WERI-Rb-1 (cell line): ENCODE results near the gene NPBWR2.
A peak's percentile ranks its signal among the peaks of the same experiment; 100 is the strongest.
"Not testable (repeated sequence)": the region's sequence is repeated elsewhere in the genome, so short reads cannot be mapped to it uniquely, and the experiment has no call there.

Experiments
- DNase-seq: peaks from one replicate; pipeline ENCODE4 v3.0.0-alpha.2; 2020
- H3K27ac ChIP-seq: fragments of 250-450 bp; sonication (Bioruptor Pico); 2 replicates; pipeline ENCODE4 v1.5.1; 2020; ENCODE audit warnings: mild to moderate bottlenecking, moderate library complexity
- H3K27me3 ChIP-seq: fragments of 250-450 bp; sonication (Bioruptor Pico); 2 replicates; pipeline ENCODE4 v1.5.1; 2021; ENCODE audit warnings: mild to moderate bottlenecking, low read depth, moderate library complexity; ENCODE audit not compliant: insufficient read depth, severe bottlenecking
- H3K36me3 ChIP-seq: fragments of 250-450 bp; sonication (Bioruptor Pico); 2 replicates; pipeline ENCODE4 v1.5.1; 2020; ENCODE audit warnings: mild to moderate bottlenecking, moderate library complexity
- H3K4me3 ChIP-seq: 2 replicates; pipeline ENCODE4 v1.5.1; 2011; ENCODE audit warnings: low read depth, mild to moderate bottlenecking, control low read depth, low read length
- H3K9me3 ChIP-seq: fragments of 250-450 bp; sonication (Bioruptor Pico); 2 replicates; pipeline ENCODE4 v1.5.1; 2021; ENCODE audit warnings: mild to moderate bottlenecking, moderate library complexity; ENCODE audit not compliant: severe bottlenecking
- TF ChIP-seq, protein P1 (sequence below): IDR thresholded peaks from 2 replicates; pipeline ENCODE4 v1.5.1; 2011; ENCODE audit warnings: low read depth, mild to moderate bottlenecking, control low read depth, inconsistent platforms, low read length

Gene NPBWR2

DNA sequence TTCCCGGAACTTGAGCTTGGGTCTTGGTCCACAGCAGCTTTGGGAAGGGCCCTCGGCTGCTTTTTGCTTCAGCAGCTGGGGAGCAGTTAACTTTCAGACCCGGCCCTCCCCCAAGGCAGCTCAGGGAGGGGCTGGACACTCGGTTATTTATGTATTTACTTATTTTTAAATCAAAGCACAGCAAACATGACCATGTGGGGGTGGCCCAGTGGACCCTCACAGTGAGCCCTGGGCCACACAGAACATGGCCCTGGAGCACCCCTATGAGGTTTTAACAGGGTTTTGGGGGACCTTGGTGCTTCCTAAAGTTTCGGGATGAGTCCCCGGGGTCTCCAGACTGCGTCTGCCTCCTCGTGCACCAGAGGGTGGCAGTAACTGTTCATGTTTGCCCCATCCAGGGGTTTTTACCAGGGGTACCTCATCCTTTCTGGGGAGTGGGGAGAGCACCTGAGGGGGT is 26.6 kb upstream of the NPBWR2 start:
- Histone ChIP-seq H3K9me3 (no peaks in the 10 kb centered on the region), H3K27ac (no peak overlapping the region), H3K27me3 (no peaks in the 10 kb centered on the region), H3K4me3 (no peak overlapping the region), H3K36me3 (no peaks in the 10 kb centered on the region)
- DNase-seq: no peak
- TF ChIP-seq, protein P1, sequence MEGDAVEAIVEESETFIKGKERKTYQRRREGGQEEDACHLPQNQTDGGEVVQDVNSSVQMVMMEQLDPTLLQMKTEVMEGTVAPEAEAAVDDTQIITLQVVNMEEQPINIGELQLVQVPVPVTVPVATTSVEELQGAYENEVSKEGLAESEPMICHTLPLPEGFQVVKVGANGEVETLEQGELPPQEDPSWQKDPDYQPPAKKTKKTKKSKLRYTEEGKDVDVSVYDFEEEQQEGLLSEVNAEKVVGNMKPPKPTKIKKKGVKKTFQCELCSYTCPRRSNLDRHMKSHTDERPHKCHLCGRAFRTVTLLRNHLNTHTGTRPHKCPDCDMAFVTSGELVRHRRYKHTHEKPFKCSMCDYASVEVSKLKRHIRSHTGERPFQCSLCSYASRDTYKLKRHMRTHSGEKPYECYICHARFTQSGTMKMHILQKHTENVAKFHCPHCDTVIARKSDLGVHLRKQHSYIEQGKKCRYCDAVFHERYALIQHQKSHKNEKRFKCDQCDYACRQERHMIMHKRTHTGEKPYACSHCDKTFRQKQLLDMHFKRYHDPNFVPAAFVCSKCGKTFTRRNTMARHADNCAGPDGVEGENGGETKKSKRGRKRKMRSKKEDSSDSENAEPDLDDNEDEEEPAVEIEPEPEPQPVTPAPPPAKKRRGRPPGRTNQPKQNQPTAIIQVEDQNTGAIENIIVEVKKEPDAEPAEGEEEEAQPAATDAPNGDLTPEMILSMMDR: no peak

GRCh38 chr20:64131406-64131805 is 24.0 kb upstream of the NPBWR2 start:
- Histone ChIP-seq H3K36me3 (no peaks in the 10 kb centered on the region), H3K4me3 (no peak overlapping the region), H3K27ac (no peak overlapping the region), H3K27me3 (no peaks in the 10 kb centered on the region), H3K9me3 (no peaks in the 10 kb centered on the region)
- TF ChIP-seq, protein P1: peak; percentile 47
- peak; percentile 25 for DNase-seq

GRCh38 chr20:64130876-64131275 is 23.5 kb upstream of the NPBWR2 start:
- TF ChIP-seq, protein P1: no peak
- no peak overlapping the region for H3K4me3 ChIP-seq
- H3K27ac ChIP-seq: no peak overlapping the region
- H3K27me3 ChIP-seq: no peaks in the 10 kb centered on the region
- H3K36me3 ChIP-seq: no peaks in the 10 kb centered on the region
- DNase-seq: no peak
- H3K9me3 ChIP-seq: no peaks in the 10 kb centered on the region

DNA sequence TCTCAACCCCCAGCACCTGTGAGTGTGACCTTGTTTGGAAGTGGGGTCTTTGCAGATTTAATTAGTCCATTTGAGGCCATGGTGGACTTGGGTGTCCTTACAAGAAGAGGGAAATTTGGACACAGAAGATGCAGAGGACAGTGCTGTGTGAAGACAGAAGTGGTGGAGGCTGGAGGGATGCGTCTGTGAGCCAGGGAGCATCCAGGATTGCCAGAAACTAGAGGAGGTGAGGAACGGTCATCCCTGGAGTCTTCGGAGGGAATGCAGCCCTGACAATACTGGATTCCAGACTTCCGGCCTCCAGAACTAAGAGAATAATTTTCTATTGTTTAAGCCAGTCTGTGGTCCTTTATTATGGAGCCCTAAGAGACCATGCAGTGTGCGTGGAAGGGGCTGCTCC is 22.9 kb upstream of the NPBWR2 start:
- no peak for DNase-seq

GRCh38 chr20:64129146-64129782 is 21.9 kb upstream of the NPBWR2 start:
- Histone ChIP-seq H3K27me3 (no peaks in the 10 kb centered on the region), H3K4me3 (no peak overlapping the region), H3K36me3 (no peaks in the 10 kb centered on the region), H3K27ac (no peak overlapping the region), H3K9me3 (no peaks in the 10 kb centered on the region)
- TF ChIP-seq, protein P1: no peak
- no peak for DNase-seq

More for the DNA sequence above, 22.9 kb upstream of the NPBWR2 start:
- no peaks in the 10 kb centered on the region for H3K9me3 ChIP-seq
- no peaks in the 10 kb centered on the region for H3K27me3 ChIP-seq
- H3K27ac ChIP-seq: no peak overlapping the region
- H3K4me3 ChIP-seq: no peak overlapping the region
- no peaks in the 10 kb centered on the region for H3K36me3 ChIP-seq
- TF ChIP-seq, protein P1: no peak

DNA sequence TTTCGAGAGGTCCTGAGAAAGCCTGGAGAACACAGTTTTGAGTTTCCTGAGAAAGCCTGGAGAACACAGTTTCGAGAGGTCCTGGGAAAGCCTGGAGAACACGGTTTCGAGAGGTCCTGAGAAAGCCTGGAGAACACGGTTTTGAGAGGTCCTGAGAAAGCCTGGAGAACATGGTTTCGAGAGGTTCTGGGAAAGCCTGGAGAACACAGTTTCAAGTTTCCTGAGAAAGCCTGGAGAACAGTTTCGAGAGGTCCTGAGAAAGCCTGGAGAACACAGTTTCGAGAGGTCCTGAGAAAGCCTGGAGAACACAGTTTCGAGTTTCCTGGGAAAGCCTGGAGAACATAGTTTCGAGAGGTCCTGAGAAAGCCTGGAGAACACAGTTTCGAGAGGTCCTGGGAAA is 16.2 kb upstream of the NPBWR2 start:
- H3K27me3 ChIP-seq, DNase-seq: not testable (repeated sequence)

GRCh38 chr20:64122927-64123326 is 15.6 kb upstream of the NPBWR2 start:
- not testable (repeated sequence) for H3K27ac ChIP-seq, H3K4me3 ChIP-seq, H3K27me3 ChIP-seq, H3K36me3 ChIP-seq, DNase-seq, H3K9me3 ChIP-seq

More for the DNA sequence above, 16.2 kb upstream of the NPBWR2 start:
- not testable (repeated sequence) for H3K4me3 ChIP-seq, H3K9me3 ChIP-seq, H3K27ac ChIP-seq, H3K36me3 ChIP-seq
